ENCODE results near the gene FOSB. TPM values are rescaled to one million over a fixed set of nuclear protein-coding genes. Genes with fewer than 3 reads are reported as not detected.

Gene FOSB
- total and polyA plus RNA-seq, 9 of the 15 experiments (the other 6 are each of a cell fraction or from before 2014, with no cell fraction given) = 0.11 to 2.7 (median 0.73) TPM

DNA sequence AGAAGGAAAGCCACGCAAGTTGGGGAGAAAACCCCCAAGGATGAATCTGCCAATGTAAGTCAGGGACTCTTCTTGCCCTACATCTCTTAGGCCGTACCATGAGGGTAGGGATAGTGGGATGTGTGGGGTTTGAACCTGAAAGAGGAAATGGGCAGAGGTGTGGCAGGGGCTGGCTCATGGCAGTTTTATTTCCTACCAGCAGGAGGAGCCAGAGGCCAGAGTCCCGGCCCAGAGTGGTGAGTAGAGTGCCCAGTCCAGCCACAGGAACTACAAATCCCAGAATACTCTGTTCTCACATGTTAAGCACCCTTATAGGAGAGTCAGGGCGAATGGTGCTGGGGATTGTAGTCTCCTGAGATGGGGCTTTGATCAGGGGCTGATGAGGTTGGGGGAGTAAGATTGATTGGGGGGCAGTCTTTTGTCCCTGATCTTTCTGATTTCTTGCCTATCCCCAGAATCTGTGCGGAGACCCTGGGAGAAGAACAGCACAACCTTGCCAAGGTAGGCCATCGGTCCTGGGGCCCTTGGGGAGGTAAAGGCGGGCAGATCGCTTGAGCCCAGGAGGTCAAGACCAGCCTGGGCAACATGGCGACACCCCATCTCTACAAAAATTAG lies 56.0 kb downstream of the FOSB start (continued):
- no peak for TF ChIP-seq ZNF609 (CRISPR knock-in tag; IDR thresholded peaks at IDR 0.05; ENCODE audit: borderline replicate concordance)
- TF ChIP-seq NFRKB (IDR thresholded peaks at IDR 0.05; ENCODE audit: low read depth) = no peak
- no peak for TF ChIP-seq TRIM24 (IDR thresholded peaks at IDR 0.05)
- no peak for TF ChIP-seq ZNF140 (CRISPR knock-in tag; IDR thresholded peaks at IDR 0.05)
- no peak for TF ChIP-seq MCM5 (IDR thresholded peaks at IDR 0.05; ENCODE audit: low read depth)
- no peak for TF ChIP-seq FOXK1 (CRISPR knock-in tag; IDR thresholded peaks at IDR 0.05; ENCODE audit: borderline replicate concordance)
- TF ChIP-seq GTF2E2 (tag; IDR thresholded peaks at IDR 0.05) = no peak
- TF ChIP-seq, protein P1, sequence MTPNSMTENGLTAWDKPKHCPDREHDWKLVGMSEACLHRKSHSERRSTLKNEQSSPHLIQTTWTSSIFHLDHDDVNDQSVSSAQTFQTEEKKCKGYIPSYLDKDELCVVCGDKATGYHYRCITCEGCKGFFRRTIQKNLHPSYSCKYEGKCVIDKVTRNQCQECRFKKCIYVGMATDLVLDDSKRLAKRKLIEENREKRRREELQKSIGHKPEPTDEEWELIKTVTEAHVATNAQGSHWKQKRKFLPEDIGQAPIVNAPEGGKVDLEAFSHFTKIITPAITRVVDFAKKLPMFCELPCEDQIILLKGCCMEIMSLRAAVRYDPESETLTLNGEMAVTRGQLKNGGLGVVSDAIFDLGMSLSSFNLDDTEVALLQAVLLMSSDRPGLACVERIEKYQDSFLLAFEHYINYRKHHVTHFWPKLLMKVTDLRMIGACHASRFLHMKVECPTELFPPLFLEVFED (CRISPR knock-in tag; conservative IDR thresholded peaks at IDR 0.05) = no peak
- peak in 1 of 2 experiments; percentile 52; a peak in 2 of 4 replicates for TF ChIP-seq MNT (conservative IDR thresholded peaks at IDR 0.05)
- TF ChIP-seq ZNF592 (IDR thresholded peaks at IDR 0.05) = peak; percentile 68; the same call in 1 of the 2 replicates
- TF ChIP-seq MYC (IDR thresholded peaks at IDR 0.05; ENCODE audit: low read depth, low read length) = peak; percentile 56
- no peak for TF ChIP-seq MYC (CRISPR knock-in tag; IDR thresholded peaks at IDR 0.05; ENCODE audit: borderline replicate concordance, low read depth)
- TF ChIP-seq HMG20B (CRISPR knock-in tag; IDR thresholded peaks at IDR 0.05) = no peak
- no peak for TF ChIP-seq DPF2 (IDR thresholded peaks at IDR 0.05)
- TF ChIP-seq ZNF766 (CRISPR knock-in tag; conservative IDR thresholded peaks at IDR 0.05) = peak; percentile 62; the same call in 1 of the 2 replicates
- TF ChIP-seq CTBP1 (IDR thresholded peaks at IDR 0.05; ENCODE audit: borderline replicate concordance) = peak; percentile 22; the same call in 1 of the 2 replicates
- TF ChIP-seq MEF2A (IDR thresholded peaks at IDR 0.05; ENCODE audit: control insufficient read depth, low read depth, low read length) = no peak
